Mesenchymal stem cell (in vitro differentiated cells and primary cell): ENCODE results near the gene BLVRB.

ENCODE experiments used
- DNase-seq: peaks from one replicate; pipeline ENCODE4 v3.0.0-alpha.2; 2013
- H2AFZ ChIP-seq: one replicate; pipeline ENCODE4 v1.6.1; 2013; ENCODE audit warnings: low read depth, mild to moderate bottlenecking, control low read depth, inconsistent platforms, low read length, moderate library complexity
- H2AK5ac ChIP-seq: 2 replicates; pipeline ENCODE4 v1.6.1; 2013; ENCODE audit warnings: low read length, moderate library complexity, mild to moderate bottlenecking, inconsistent platforms; ENCODE audit not compliant: severe bottlenecking
- H2BK120ac ChIP-seq: one replicate; pipeline ENCODE4 v1.6.1; 2013; ENCODE audit warnings: low read depth, mild to moderate bottlenecking, inconsistent platforms, low read length, moderate library complexity
- H2BK12ac ChIP-seq, 2 experiments: one replicate each; pipeline ENCODE4 v1.6.1; 2013; ENCODE audit warnings: inconsistent platforms in 2 of 2, low read length in 2 of 2, mild to moderate bottlenecking in 2 of 2, moderate library complexity in 2 of 2, control low read depth in 1 of 2
- H2BK15ac ChIP-seq: one replicate; pipeline ENCODE4 v1.6.1; 2013; ENCODE audit warnings: mild to moderate bottlenecking, low read depth, inconsistent platforms; ENCODE audit not compliant: poor library complexity, severe bottlenecking
- H2BK5ac ChIP-seq: 2 replicates; pipeline ENCODE4 v1.6.1; 2013; ENCODE audit warnings: low read depth, mild to moderate bottlenecking, low read length, control low read depth, inconsistent platforms; ENCODE audit not compliant: poor library complexity, severe bottlenecking
- H3K14ac ChIP-seq, 2 experiments: one replicate each; pipeline ENCODE4 v1.6.1; 2013; ENCODE audit warnings: inconsistent platforms in 2 of 2, low read length in 2 of 2, control low read depth in 1 of 2, mild to moderate bottlenecking in 1 of 2, moderate library complexity in 1 of 2
- H3K18ac ChIP-seq, 2 experiments: one replicate each; pipeline ENCODE4 v1.6.1; 2013; ENCODE audit warnings: inconsistent platforms in 2 of 2, low read length in 2 of 2, control low read depth in 1 of 2, low read depth in 1 of 2, mild to moderate bottlenecking in 1 of 2
- H3K23ac ChIP-seq, 2 experiments: one replicate each; pipeline ENCODE4 v1.6.1; 2013; ENCODE audit warnings: inconsistent platforms in 2 of 2, low read length in 2 of 2, mild to moderate bottlenecking in 2 of 2, moderate library complexity in 2 of 2, control low read depth in 1 of 2
- H3K27ac ChIP-seq: 2 replicates; pipeline ENCODE4 v1.5.1; 2013; ENCODE audit warnings: mild to moderate bottlenecking, moderate library complexity, low read length, control low read depth, inconsistent platforms; ENCODE audit not compliant: poor library complexity, severe bottlenecking
- H3K27me3 ChIP-seq, 2 experiments: 2 replicates each; pipeline versions ENCODE4 v1.6.1 to v1.7.0; 2013; ENCODE audit warnings: low read length in 2 of 2, mild to moderate bottlenecking in 2 of 2, moderate library complexity in 2 of 2, control low read depth in 1 of 2, inconsistent platforms in 1 of 2; ENCODE audit not compliant: control insufficient read depth in 1 of 2, insufficient read depth in 1 of 2
- H3K36me3 ChIP-seq, 2 experiments: 2 replicates each; pipeline versions ENCODE4 v1.6.1 to v1.7.0; 2013; ENCODE audit warnings: low read length in 2 of 2, control low read depth in 1 of 2, inconsistent platforms in 1 of 2, low read depth in 1 of 2, mild to moderate bottlenecking in 1 of 2; ENCODE audit not compliant: insufficient read depth in 2 of 2, control insufficient read depth in 1 of 2
- H3K4ac ChIP-seq, 2 experiments: one replicate each; pipeline ENCODE4 v1.6.1; 2013; ENCODE audit warnings: inconsistent platforms in 2 of 2, low read length in 2 of 2, mild to moderate bottlenecking in 2 of 2, moderate library complexity in 2 of 2, control low read depth in 1 of 2, low read depth in 1 of 2
- H3K4me1 ChIP-seq: 2 replicates; pipeline ENCODE4 v1.6.1; 2013; ENCODE audit warnings: low read depth, low read length, control low read depth; ENCODE audit not compliant: control insufficient read depth, insufficient read depth
- H3K4me2 ChIP-seq: 2 replicates; pipeline ENCODE4 v1.6.1; 2013; ENCODE audit warnings: low read length, mild to moderate bottlenecking, inconsistent platforms; ENCODE audit not compliant: poor library complexity, severe bottlenecking
- H3K4me3 ChIP-seq, 2 experiments: 2 replicates each; pipeline versions ENCODE4 v1.5.1 to v1.7.0; 2013; ENCODE audit warnings: low read length in 2 of 2, mild to moderate bottlenecking in 2 of 2, control low read depth in 1 of 2, low read depth in 1 of 2; ENCODE audit not compliant: insufficient read depth in 1 of 2
- H3K79me1 ChIP-seq: replicated peaks from 2 replicates; pipeline ENCODE4 v1.6.1; 2013; ENCODE audit warnings: mild to moderate bottlenecking, control low read depth, low read length, inconsistent platforms; ENCODE audit not compliant: poor library complexity, severe bottlenecking
- H3K9ac ChIP-seq: 2 replicates; pipeline ENCODE4 v1.7.0; 2013; ENCODE audit warnings: mild to moderate bottlenecking, low read length, moderate library complexity
- H3K9me3 ChIP-seq: 2 replicates; pipeline ENCODE4 v1.7.0; 2013; ENCODE audit warnings: mild to moderate bottlenecking, low read length; ENCODE audit not compliant: control insufficient read depth
- H4K8ac ChIP-seq: one replicate; pipeline ENCODE4 v1.6.1; 2013; ENCODE audit warnings: inconsistent platforms, mild to moderate bottlenecking, low read length, moderate library complexity
- H4K91ac ChIP-seq: one replicate; pipeline ENCODE4 v1.6.1; 2013; ENCODE audit warnings: mild to moderate bottlenecking, low read length, inconsistent platforms
- WGBS: methylation state at CpG from one replicate; pipeline ENCODE4 v1.1.7; 2013; ENCODE audit warnings: mixed read lengths; 5-methylcytosine and 5-hydroxymethylcytosine counted together

BLVRB gene

DNA sequence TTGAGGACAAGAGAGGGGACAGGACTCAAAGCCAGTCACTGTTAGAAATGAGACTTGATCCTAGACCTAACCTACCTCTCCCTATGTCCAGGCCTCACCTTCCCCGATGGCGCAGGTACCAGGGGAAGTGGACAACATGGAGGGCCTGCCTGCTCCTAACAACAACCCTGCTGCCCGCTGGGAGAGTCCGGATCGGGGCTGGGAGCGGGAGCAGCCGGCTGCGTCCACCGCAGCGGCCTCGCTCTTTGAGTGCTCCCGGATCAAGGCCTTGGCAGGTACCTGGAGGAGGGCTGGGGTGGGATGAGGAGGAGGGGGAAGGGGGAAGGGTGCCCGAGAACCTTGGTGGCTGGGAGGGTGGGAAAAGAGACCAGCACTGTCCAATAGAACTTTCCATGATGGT, 7.0 kb upstream of the BLVRB start:
- H3K9ac ChIP-seq: no peak overlapping the region
- H3K36me3 ChIP-seq: no peaks in the 10 kb centered on the region
- H3K27ac ChIP-seq: no peak overlapping the region
- H2AK5ac ChIP-seq: no peak overlapping the region
- peaks cover 0 to 7% of the 10 kb centered on the region in 2 experiments for H3K27me3 ChIP-seq
- H4K8ac ChIP-seq: no peak overlapping the region
- H2BK120ac ChIP-seq: no peak overlapping the region
- H3K4me3 ChIP-seq: no peak overlapping the region
- H3K23ac ChIP-seq: no peak overlapping the region
- no peak for DNase-seq
- 96% methylated on average over 12 of the region's 13 CpGs for WGBS
- H2BK5ac ChIP-seq: no peak overlapping the region
- no peak overlapping the region for H4K91ac ChIP-seq
- H3K79me1 ChIP-seq: no peaks in the 10 kb centered on the region
- H3K4me2 ChIP-seq: no peak overlapping the region
- no peaks in the 10 kb centered on the region for H3K9me3 ChIP-seq
- no peak overlapping the region for H3K18ac ChIP-seq
- no peaks in the 10 kb centered on the region for H3K4me1 ChIP-seq
- no peak overlapping the region for H2AFZ ChIP-seq
- H3K14ac ChIP-seq: no peak overlapping the region
- H2BK12ac ChIP-seq: no peak overlapping the region
- no peak overlapping the region for H3K4ac ChIP-seq
- no peak overlapping the region for H2BK15ac ChIP-seq

DNA sequence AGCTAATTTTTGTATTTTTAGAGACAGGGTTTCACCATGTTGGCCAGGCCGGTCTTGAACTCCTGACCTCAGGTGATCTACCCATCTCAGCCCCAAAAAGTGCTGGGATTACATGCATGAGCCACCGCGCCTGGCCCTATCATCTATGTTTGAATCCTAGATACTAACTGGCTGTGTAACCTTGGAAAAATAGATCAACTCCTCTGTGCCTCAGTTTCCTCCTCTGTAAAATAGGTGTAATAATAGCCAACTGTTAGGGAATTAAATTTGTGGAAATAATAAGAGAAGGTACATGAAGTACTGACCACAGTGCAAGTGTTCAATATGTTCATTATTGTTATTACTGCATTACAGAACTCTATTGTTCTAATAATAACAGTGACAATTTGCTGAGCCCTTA, 5.6 kb upstream of the BLVRB start:
- H3K4me3 ChIP-seq: no peak overlapping the region
- no peak overlapping the region for H4K8ac ChIP-seq
- H3K4me1 ChIP-seq: peaks cover 13% of the 10 kb centered on the region
- no peak overlapping the region for H4K91ac ChIP-seq
- H2AK5ac ChIP-seq: no peak overlapping the region
- peaks cover 0 to 9% of the 10 kb centered on the region in 2 experiments for H3K27me3 ChIP-seq
- WGBS: 94% methylated on average over 3 of the region's 3 CpGs
- H3K27ac ChIP-seq: no peak overlapping the region
- DNase-seq: no peak
- H3K23ac ChIP-seq: no peak overlapping the region
- no peak overlapping the region for H3K4me2 ChIP-seq
- H2BK15ac ChIP-seq: no peak overlapping the region
- H3K18ac ChIP-seq: no peak overlapping the region
- no peak overlapping the region for H2BK120ac ChIP-seq
- H3K36me3 ChIP-seq: no peaks in the 10 kb centered on the region
- no peaks in the 10 kb centered on the region for H3K9me3 ChIP-seq
- no peak overlapping the region for H3K14ac ChIP-seq
- H3K9ac ChIP-seq: no peak overlapping the region
- H2BK12ac ChIP-seq: no peak overlapping the region
- H2AFZ ChIP-seq: no peak overlapping the region
- no peaks in the 10 kb centered on the region for H3K79me1 ChIP-seq
- no peak overlapping the region for H2BK5ac ChIP-seq
- H3K4ac ChIP-seq: no peak overlapping the region

DNA sequence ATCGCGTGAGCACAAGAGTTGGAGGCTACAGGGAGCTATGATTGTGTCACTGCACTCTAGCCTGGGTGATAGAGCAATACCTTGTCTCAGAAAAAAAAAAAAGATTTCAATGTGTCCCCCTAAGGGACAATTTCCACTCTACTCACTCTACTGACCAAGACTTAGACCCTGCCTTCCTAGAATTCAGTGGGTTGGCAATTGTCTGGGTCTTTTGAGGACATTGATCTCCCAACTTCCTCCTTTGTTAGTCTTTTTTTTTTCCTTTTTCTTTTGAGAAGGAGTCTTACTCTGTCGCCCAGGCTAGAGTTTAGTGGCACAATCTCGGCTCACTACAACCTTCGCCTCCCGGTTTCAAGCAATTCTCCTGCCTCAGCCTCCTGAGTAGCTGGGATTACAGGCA, 3.5 kb upstream of the BLVRB start:
- Histone ChIP-seq H3K18ac (no peak overlapping the region), H3K36me3 (no peaks in the 10 kb centered on the region), H3K4me1 (peaks cover 20% of the 10 kb centered on the region), H2AFZ (no peak overlapping the region), H4K8ac (no peak overlapping the region), H3K14ac (no peak overlapping the region), H3K4me3 (no peak overlapping the region), H2BK120ac (no peak overlapping the region), H3K27ac (no peak overlapping the region), H3K4me2 (no peak overlapping the region), H3K23ac (no peak overlapping the region), H2BK12ac (no peak overlapping the region), H3K4ac (no peak overlapping the region), H3K9ac (no peak overlapping the region), H3K9me3 (no peaks in the 10 kb centered on the region), H2AK5ac (no peak overlapping the region), H2BK15ac (no peak overlapping the region), H4K91ac (no peak overlapping the region), H3K79me1 (peaks cover 2% of the 10 kb centered on the region), H3K27me3 (peaks cover 0 to 9% of the 10 kb centered on the region in 2 experiments), H2BK5ac (no peak overlapping the region)
- no peak for DNase-seq
- WGBS: 100% methylated on average over 6 of the region's 6 CpGs

DNA sequence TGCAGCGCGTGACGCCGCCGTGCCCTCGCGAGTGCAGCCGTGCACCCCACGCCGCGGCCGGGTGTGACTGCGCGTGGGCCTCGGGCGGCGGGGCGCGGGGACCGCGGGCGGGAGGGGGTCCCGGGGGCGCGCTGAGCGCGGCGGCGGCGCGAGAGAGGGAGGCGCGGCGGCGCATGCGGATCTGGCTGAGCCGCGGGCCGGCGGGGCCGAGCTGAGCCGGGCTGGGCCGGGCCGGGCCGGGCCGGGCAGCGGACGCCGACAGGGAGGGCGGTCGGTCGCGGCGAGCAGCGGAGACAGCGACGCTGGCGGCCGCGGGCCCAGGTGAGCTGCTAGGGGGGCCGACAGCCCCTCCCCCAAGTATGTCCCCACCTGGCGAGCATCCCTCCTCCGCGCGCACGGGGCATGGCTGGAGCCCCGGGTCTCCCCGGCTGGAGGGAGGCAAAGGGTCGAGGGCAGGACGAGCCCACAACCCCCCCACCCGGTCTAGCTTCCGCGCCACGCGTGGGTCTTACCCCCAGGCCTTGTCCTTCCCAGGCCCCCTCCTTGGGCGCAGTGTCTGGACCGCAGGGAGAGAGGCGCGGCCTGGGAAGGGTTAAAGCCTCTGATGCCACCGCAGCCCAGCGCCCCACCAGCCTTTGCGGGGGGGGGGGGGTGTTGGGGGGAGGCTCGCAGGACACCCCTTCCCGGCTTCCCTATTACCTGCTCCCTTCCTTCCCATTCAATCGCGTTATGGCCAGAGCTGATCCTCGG, 1.6 kb upstream of the BLVRB start, which contains the start of gene SPTBN4:
TSS of gene SPTBN4 (plus strand) at position 17 of the 750 bp plus-strand sequence. CDS start 5,621 bp downstream, outside the sequence.
- Histone ChIP-seq H3K9me3 (no peaks in the 10 kb centered on the region), H2BK5ac (no peak within 1 kb of the TSS), H3K27ac (no peak within 1 kb of the TSS), H3K79me1 (peaks cover 2% of the 10 kb centered on the region), H3K36me3 (no peaks in the 10 kb centered on the region), H3K18ac (peak within 1 kb of the TSS in 1 of 2 experiments; percentile 16), H3K4me2 (peak within 1 kb of the TSS; percentile 78), H3K4me3 (peak within 1 kb of the TSS; percentile 61 to 76), H2AK5ac (no peak within 1 kb of the TSS), H3K27me3 (peaks cover 0 to 9% of the 10 kb centered on the region in 2 experiments), H2BK15ac (peak within 1 kb of the TSS; percentile 0), H2BK12ac (no peak within 1 kb of the TSS), H3K23ac (peak within 1 kb of the TSS in 1 of 2 experiments; percentile 1), H3K14ac (no peak within 1 kb of the TSS), H3K9ac (peak within 1 kb of the TSS; percentile 64), H4K8ac (peak within 1 kb of the TSS; percentile 47), H4K91ac (peak within 1 kb of the TSS; percentile 18), H2AFZ (peak within 1 kb of the TSS; percentile 72), H2BK120ac (no peak within 1 kb of the TSS), H3K4ac (no peak within 1 kb of the TSS), H3K4me1 (peaks cover 22% of the 10 kb centered on the region)
- WGBS: 24% methylated on average over 19 of the region's 87 CpGs
- DNase-seq: no peak
